ENCODE measurements around the gene FOXS1. TPM values are rescaled to one million over a fixed set of nuclear protein-coding genes. Genes with fewer than 3 reads are reported as not detected.

The FOXS1 gene
- polyA plus RNA-seq, 1 of the 3 experiments (the other 2 are of a cell fraction): 0.99 TPM

DNA sequence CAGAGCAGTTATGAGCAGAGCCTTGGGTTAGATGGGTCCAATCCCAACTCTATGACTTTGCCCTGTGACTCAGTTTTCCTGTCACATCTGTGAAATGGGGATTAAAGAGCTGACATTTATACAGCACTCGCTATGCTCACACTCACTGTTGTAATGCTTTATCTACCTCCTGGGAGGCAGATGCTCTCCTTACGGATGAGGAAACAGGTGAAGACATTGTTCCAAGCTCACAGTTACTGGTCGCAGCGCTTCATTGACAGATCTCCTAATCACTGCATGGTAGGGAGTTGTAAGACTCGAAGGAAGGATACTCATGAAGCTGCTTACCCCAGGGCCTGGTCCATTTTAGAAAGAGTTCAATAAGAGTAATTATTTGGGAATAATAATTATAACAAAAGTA is 29.2 kb downstream of the FOXS1 start:
- H2AFZ ChIP-seq (ENCODE audit: low read depth): no peak overlapping the region
- no peaks in the 10 kb centered on the region for H3K27me3 ChIP-seq (ENCODE audit: insufficient read depth)
- H3K4me1 ChIP-seq (ENCODE audit: control insufficient read depth in 1 of 2, insufficient read depth in 2 of 2, low read depth in 1 of 2, low read length in 1 of 2): peaks cover 0 to 18% of the 10 kb centered on the region in 2 experiments; a peak in 2 of 4 replicates
- no peak overlapping the region for H3K27ac ChIP-seq (ENCODE audit: low read depth in 2 of 2, low read length in 1 of 2)
- no peaks in the 10 kb centered on the region for H4K20me1 ChIP-seq (ENCODE audit: insufficient read depth)
- H3F3A ChIP-seq (replicated peaks; ENCODE audit: insufficient read depth): peaks cover 5% of the 10 kb centered on the region
- 94% methylated on average over 5 of the region's 5 CpGs for WGBS (ENCODE audit: low lambda C conversion rate)
- DNase-seq: no peak
- H3K4me3 ChIP-seq (ENCODE audit: low read depth in 2 of 2, low read length in 1 of 2): no peak overlapping the region
- no peaks in the 10 kb centered on the region for H3K9me2 ChIP-seq
- no peaks in the 10 kb centered on the region for H3K79me2 ChIP-seq (ENCODE audit: insufficient read depth)
- no peaks in the 10 kb centered on the region for H3K9me3 ChIP-seq
- CTCF ChIA-PET: interaction anchor here (1.0 to 2.8 kb wide), 9 partner anchors 18 to 276 kb away, joined by 3 to 9 read pairs (median 4); no protein-coding TSS in a partner anchor
- no peak overlapping the region for H3K4me2 ChIP-seq
- POLR2A ChIA-PET: no interaction called here
- H3K9ac ChIP-seq: no peak overlapping the region
- no peaks in the 10 kb centered on the region for H3K36me3 ChIP-seq (replicated peaks in 1 of 2; ENCODE audit: control insufficient read depth in 1 of 2, insufficient read depth in 2 of 2, low read length in 1 of 2)
- TF ChIP-seq GABPA (IDR thresholded peaks at IDR 0.05; ENCODE audit: low read depth) (no peak), TCF12 (IDR thresholded peaks at IDR 0.05) (no peak), NFIC (IDR thresholded peaks at IDR 0.05; ENCODE audit: borderline replicate concordance) (no peak), RAD21 (IDR thresholded peaks at IDR 0.05; ENCODE audit: low read length) (no peak), FOXJ3 (CRISPR knock-in tag; IDR thresholded peaks at IDR 0.05) (no peak), CHD2 (IDR thresholded peaks at IDR 0.05; ENCODE audit: low read length, partially characterized antibody) (no peak), EZH2phosphoT487 (IDR thresholded peaks at IDR 0.05; ENCODE audit: borderline replicate concordance, low read depth) (no peak), POLR2AphosphoS5 (IDR thresholded peaks at IDR 0.05; ENCODE audit: low read depth, low read length) (no peak), TAF1 (IDR thresholded peaks at IDR 0.05; ENCODE audit: borderline replicate concordance, low read depth, low read length) (no peak), FOSL2 (IDR thresholded peaks at IDR 0.05; ENCODE audit: borderline replicate concordance, low read depth) (no peak), YY1 (IDR thresholded peaks at IDR 0.05; ENCODE audit: low read depth) (no peak), EP300 (IDR thresholded peaks at IDR 0.05; ENCODE audit: borderline replicate concordance in 1 of 2, low read depth in 1 of 2, low read length in 1 of 2) (no peak), GATA2 (CRISPR knock-in tag; IDR thresholded peaks at IDR 0.05) (no peak), ELF1 (IDR thresholded peaks at IDR 0.05) (no peak), FOXM1 (IDR thresholded peaks at IDR 0.05; ENCODE audit: low read depth) (no peak)
- TF ChIP-seq, protein P1, sequence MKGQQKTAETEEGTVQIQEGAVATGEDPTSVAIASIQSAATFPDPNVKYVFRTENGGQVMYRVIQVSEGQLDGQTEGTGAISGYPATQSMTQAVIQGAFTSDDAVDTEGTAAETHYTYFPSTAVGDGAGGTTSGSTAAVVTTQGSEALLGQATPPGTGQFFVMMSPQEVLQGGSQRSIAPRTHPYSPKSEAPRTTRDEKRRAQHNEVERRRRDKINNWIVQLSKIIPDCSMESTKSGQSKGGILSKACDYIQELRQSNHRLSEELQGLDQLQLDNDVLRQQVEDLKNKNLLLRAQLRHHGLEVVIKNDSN (IDR thresholded peaks at IDR 0.05; ENCODE audit: borderline replicate concordance, low read depth): no peak
- TF ChIP-seq, protein P2, sequence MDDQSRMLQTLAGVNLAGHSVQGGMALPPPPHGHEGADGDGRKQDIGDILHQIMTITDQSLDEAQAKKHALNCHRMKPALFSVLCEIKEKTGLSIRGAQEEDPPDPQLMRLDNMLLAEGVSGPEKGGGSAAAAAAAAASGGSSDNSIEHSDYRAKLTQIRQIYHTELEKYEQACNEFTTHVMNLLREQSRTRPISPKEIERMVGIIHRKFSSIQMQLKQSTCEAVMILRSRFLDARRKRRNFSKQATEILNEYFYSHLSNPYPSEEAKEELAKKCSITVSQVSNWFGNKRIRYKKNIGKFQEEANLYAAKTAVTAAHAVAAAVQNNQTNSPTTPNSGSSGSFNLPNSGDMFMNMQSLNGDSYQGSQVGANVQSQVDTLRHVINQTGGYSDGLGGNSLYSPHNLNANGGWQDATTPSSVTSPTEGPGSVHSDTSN (IDR thresholded peaks at IDR 0.05): no peak
- TF ChIP-seq, protein P3, sequence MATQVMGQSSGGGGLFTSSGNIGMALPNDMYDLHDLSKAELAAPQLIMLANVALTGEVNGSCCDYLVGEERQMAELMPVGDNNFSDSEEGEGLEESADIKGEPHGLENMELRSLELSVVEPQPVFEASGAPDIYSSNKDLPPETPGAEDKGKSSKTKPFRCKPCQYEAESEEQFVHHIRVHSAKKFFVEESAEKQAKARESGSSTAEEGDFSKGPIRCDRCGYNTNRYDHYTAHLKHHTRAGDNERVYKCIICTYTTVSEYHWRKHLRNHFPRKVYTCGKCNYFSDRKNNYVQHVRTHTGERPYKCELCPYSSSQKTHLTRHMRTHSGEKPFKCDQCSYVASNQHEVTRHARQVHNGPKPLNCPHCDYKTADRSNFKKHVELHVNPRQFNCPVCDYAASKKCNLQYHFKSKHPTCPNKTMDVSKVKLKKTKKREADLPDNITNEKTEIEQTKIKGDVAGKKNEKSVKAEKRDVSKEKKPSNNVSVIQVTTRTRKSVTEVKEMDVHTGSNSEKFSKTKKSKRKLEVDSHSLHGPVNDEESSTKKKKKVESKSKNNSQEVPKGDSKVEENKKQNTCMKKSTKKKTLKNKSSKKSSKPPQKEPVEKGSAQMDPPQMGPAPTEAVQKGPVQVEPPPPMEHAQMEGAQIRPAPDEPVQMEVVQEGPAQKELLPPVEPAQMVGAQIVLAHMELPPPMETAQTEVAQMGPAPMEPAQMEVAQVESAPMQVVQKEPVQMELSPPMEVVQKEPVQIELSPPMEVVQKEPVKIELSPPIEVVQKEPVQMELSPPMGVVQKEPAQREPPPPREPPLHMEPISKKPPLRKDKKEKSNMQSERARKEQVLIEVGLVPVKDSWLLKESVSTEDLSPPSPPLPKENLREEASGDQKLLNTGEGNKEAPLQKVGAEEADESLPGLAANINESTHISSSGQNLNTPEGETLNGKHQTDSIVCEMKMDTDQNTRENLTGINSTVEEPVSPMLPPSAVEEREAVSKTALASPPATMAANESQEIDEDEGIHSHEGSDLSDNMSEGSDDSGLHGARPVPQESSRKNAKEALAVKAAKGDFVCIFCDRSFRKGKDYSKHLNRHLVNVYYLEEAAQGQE (IDR thresholded peaks at IDR 0.05; ENCODE audit: low read depth, low read length): no peak
- TF ChIP-seq, protein P4, sequence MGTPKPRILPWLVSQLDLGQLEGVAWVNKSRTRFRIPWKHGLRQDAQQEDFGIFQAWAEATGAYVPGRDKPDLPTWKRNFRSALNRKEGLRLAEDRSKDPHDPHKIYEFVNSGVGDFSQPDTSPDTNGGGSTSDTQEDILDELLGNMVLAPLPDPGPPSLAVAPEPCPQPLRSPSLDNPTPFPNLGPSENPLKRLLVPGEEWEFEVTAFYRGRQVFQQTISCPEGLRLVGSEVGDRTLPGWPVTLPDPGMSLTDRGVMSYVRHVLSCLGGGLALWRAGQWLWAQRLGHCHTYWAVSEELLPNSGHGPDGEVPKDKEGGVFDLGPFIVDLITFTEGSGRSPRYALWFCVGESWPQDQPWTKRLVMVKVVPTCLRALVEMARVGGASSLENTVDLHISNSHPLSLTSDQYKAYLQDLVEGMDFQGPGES (IDR thresholded peaks at IDR 0.05; ENCODE audit: low read depth, low read length): no peak
